GM23338 (cell line): ENCODE measurements around the gene FAM13A. TPM values are rescaled to one million over a fixed set of nuclear protein-coding genes. Genes with fewer than 3 reads are reported as not detected.

Experiments
- ATAC-seq: fragments of 200-7000 bp; cut with Tn5 transposase; 3 replicates; pipeline ENCODE4 v1.9.1; 2020
- DNase-seq: peaks from one replicate; pipeline ENCODE4 v3.0.0-alpha.2; 2015; ENCODE audit warnings: low spot score
- H2AFZ ChIP-seq: fragments of 200-600 bp; sonication (generic); 2 replicates; pipeline ENCODE4 v1.8.0; 2016; ENCODE audit warnings: antibody characterized with exemption, mild to moderate bottlenecking, moderate library complexity
- H3F3A ChIP-seq: fragments of 200-600 bp; sonication (generic); replicated peaks from 2 replicates; pipeline ENCODE4 v1.8.0; 2017; ENCODE audit warnings: antibody characterized with exemption, mixed run types, low read depth
- H3K27ac ChIP-seq: fragments of 200-600 bp; sonication (generic); 2 replicates; pipeline ENCODE4 v1.6.1; 2016; ENCODE audit warnings: low read depth
- H3K27me3 ChIP-seq: fragments of 200-600 bp; sonication (generic); 2 replicates; pipeline ENCODE4 v1.8.0; 2016; ENCODE audit warnings: mild to moderate bottlenecking, mixed run types, moderate library complexity; ENCODE audit not compliant: insufficient read depth
- H3K36me3 ChIP-seq: fragments of 200-600 bp; sonication (generic); 2 replicates; pipeline ENCODE4 v1.8.0; 2016; ENCODE audit warnings: mild to moderate bottlenecking; ENCODE audit not compliant: insufficient read depth
- H3K4me1 ChIP-seq: fragments of 200-600 bp; sonication (generic); 2 replicates; pipeline ENCODE4 v1.8.0; 2016; ENCODE audit warnings: mild to moderate bottlenecking, moderate library complexity; ENCODE audit not compliant: insufficient read depth
- H3K4me2 ChIP-seq: fragments of 200-600 bp; sonication (generic); 2 replicates; pipeline ENCODE4 v1.7.1; 2017; ENCODE audit warnings: mixed run types
- H3K4me3 ChIP-seq: fragments of 200-600 bp; sonication (generic); 2 replicates; pipeline ENCODE4 v1.6.1; 2016; ENCODE audit warnings: mixed run types
- H3K79me2 ChIP-seq: fragments of 200-600 bp; sonication (generic); replicated peaks from 2 replicates; pipeline ENCODE4 v1.8.0; 2017; ENCODE audit warnings: mild to moderate bottlenecking; ENCODE audit not compliant: insufficient read depth
- H3K9me2 ChIP-seq: fragments of 200-600 bp; sonication (generic); 2 replicates; pipeline ENCODE4 v1.8.0; 2017; ENCODE audit not compliant: insufficient read depth
- H4K20me1 ChIP-seq: fragments of 200-600 bp; sonication (generic); replicated peaks from 2 replicates; pipeline ENCODE4 v1.8.0; 2017; ENCODE audit warnings: mild to moderate bottlenecking; ENCODE audit not compliant: insufficient read depth
- H3K27ac Mint-ChIP-seq: 2 replicates; pipeline ENCODE4 v1.8.0; 2020; ENCODE audit warnings: inconsistent platforms, mild to moderate bottlenecking, moderate library complexity, mixed read lengths
- H3K27me3 Mint-ChIP-seq: 3 replicates; pipeline ENCODE4 v1.8.0; 2022; ENCODE audit warnings: low read depth, mild to moderate bottlenecking, moderate library complexity, mixed read lengths, inconsistent platforms; ENCODE audit not compliant: insufficient read depth, poor library complexity
- H3K36me3 Mint-ChIP-seq: 3 replicates; pipeline ENCODE4 v1.8.0; 2021; ENCODE audit warnings: low read depth, mild to moderate bottlenecking, inconsistent platforms, moderate library complexity, mixed read lengths
- H3K4me1 Mint-ChIP-seq: 3 replicates; pipeline ENCODE4 v1.8.0; 2020; ENCODE audit warnings: mild to moderate bottlenecking, inconsistent platforms, mixed read lengths
- H3K4me3 Mint-ChIP-seq: 3 replicates; pipeline ENCODE4 v1.8.0; 2021; ENCODE audit warnings: moderate library complexity, mild to moderate bottlenecking, inconsistent platforms, mixed read lengths
- H3K9me3 Mint-ChIP-seq: 3 replicates; pipeline ENCODE4 v1.8.0; 2020; ENCODE audit warnings: moderate library complexity, mild to moderate bottlenecking, inconsistent platforms, mixed read lengths
- CREB1 ChIP-seq: fragments of 250-450 bp; sonication (Bioruptor Pico); IDR thresholded peaks from 2 replicates; pipeline ENCODE4 v1.5.0; 2020; ENCODE audit warnings: low read depth, mild to moderate bottlenecking, moderate library complexity
- EZH2 ChIP-seq: fragments of 200-600 bp; sonication (generic); IDR thresholded peaks from one replicate; pipeline ENCODE4 v1.8.0; 2017; ENCODE audit warnings: antibody characterized with exemption, mild to moderate bottlenecking, low read depth; ENCODE audit not compliant: unreplicated experiment
- EZH2phosphoT487 ChIP-seq: fragments of 200-600 bp; sonication (generic); IDR thresholded peaks from one replicate; pipeline ENCODE4 v1.8.1; 2018; ENCODE audit warnings: antibody characterized with exemption; ENCODE audit not compliant: unreplicated experiment
- JUNB ChIP-seq: IDR thresholded peaks from one replicate; pipeline ENCODE4 v1.6.1; 2016; ENCODE audit warnings: antibody characterized with exemption; ENCODE audit not compliant: unreplicated experiment
- NANOG ChIP-seq: IDR thresholded peaks from 2 replicates; pipeline ENCODE4 v1.6.1; 2016; ENCODE audit warnings: antibody characterized with exemption, borderline replicate concordance
- STAT1 ChIP-seq: IDR thresholded peaks from one replicate; pipeline ENCODE4 v1.6.1; 2016; ENCODE audit warnings: antibody characterized with exemption; ENCODE audit not compliant: unreplicated experiment
- ZNF114 ChIP-seq: fragments of 250-450 bp; sonication (Bioruptor Pico); IDR thresholded peaks from 2 replicates; pipeline ENCODE4 v1.5.0; 2020; ENCODE audit warnings: mild to moderate bottlenecking, moderate library complexity
- ZNF331 ChIP-seq: fragments of 250-450 bp; sonication (Bioruptor Pico); IDR thresholded peaks from 2 replicates; pipeline ENCODE4 v1.5.0; 2020; ENCODE audit warnings: low read depth, mild to moderate bottlenecking, moderate library complexity
- polyA plus RNA-seq: library from polyadenylated mRNA; unstranded; fragments of >200 nt; fragmentation: Nextera tagmentation; extraction: Ambion mirVana; gene quantifications from 2 replicates; pipeline ENCODE4 v1.2.1, GENCODE V29; 2016
- total RNA-seq: library from RNA; depleted of rRNA; stranded (reverse); fragments of >200 nt; shearing (Covaris generic); gene quantifications from 2 replicates; pipeline ENCODE4 v1.2.3, GENCODE V29; 2014
- TF ChIP-seq, protein P1 (sequence below): fragments of 250-450 bp; sonication (Bioruptor Pico); IDR thresholded peaks from 2 replicates; pipeline ENCODE4 v1.5.0; 2020; ENCODE audit warnings: mild to moderate bottlenecking, moderate library complexity
- TF ChIP-seq, protein P2 (sequence below), 2 experiments: fragments of 200-600 bp in 1 of 2; sonication (generic) in 1 of 2; conservative IDR thresholded peaks; 2 replicates each; pipeline versions ENCODE4 v1.5.1 to v1.6.1; 2016 to 2017; ENCODE audit warnings: antibody characterized with exemption in 2 of 2, low read depth in 2 of 2, mild to moderate bottlenecking in 2 of 2, moderate library complexity in 1 of 2
- TF ChIP-seq, protein P3 (sequence below): IDR thresholded peaks from one replicate; pipeline ENCODE4 v1.6.1; 2018; ENCODE audit warnings: antibody characterized with exemption; ENCODE audit not compliant: unreplicated experiment
- TF ChIP-seq, protein P4 (sequence below): IDR thresholded peaks from 2 replicates; pipeline ENCODE4 v1.6.1; 2016; ENCODE audit warnings: antibody characterized with exemption

Gene FAM13A
- total and polyA plus RNA-seq, 2 experiments from 2014 or later: 13.9 to 28.4 TPM

DNA sequence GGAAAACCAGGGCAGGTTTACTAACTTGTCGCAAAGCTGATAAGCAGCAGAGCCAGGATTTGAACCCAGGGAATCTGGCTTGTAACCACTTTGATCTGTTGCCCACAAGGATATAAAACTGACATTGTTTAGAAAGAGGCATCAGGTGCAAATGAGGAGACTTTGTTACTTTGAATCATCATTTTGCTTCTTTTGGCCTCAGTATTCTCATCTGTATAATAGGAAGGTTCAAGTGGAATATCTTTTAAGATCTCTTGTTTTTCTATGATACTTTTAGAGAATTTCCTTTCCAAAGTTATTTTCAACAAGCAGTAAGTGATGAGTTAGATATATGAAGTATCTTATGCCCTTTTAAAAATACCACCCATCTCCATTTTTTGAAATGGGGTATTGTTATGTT is 301.5 kb downstream of the FAM13A start:
- no peaks in the 10 kb centered on the region for H3K79me2 ChIP-seq
- H4K20me1 ChIP-seq: no peaks in the 10 kb centered on the region
- peaks cover 30% of the 10 kb centered on the region for H3K4me1 Mint-ChIP-seq
- H3F3A ChIP-seq: no peaks in the 10 kb centered on the region
- no peaks in the 10 kb centered on the region for H3K9me3 Mint-ChIP-seq
- DNase-seq (no peak), ATAC-seq (no peak)
- H3K9me2 ChIP-seq: no peaks in the 10 kb centered on the region
- H3K4me1 ChIP-seq: peaks cover 24% of the 10 kb centered on the region
- TF ChIP-seq, protein P1, sequence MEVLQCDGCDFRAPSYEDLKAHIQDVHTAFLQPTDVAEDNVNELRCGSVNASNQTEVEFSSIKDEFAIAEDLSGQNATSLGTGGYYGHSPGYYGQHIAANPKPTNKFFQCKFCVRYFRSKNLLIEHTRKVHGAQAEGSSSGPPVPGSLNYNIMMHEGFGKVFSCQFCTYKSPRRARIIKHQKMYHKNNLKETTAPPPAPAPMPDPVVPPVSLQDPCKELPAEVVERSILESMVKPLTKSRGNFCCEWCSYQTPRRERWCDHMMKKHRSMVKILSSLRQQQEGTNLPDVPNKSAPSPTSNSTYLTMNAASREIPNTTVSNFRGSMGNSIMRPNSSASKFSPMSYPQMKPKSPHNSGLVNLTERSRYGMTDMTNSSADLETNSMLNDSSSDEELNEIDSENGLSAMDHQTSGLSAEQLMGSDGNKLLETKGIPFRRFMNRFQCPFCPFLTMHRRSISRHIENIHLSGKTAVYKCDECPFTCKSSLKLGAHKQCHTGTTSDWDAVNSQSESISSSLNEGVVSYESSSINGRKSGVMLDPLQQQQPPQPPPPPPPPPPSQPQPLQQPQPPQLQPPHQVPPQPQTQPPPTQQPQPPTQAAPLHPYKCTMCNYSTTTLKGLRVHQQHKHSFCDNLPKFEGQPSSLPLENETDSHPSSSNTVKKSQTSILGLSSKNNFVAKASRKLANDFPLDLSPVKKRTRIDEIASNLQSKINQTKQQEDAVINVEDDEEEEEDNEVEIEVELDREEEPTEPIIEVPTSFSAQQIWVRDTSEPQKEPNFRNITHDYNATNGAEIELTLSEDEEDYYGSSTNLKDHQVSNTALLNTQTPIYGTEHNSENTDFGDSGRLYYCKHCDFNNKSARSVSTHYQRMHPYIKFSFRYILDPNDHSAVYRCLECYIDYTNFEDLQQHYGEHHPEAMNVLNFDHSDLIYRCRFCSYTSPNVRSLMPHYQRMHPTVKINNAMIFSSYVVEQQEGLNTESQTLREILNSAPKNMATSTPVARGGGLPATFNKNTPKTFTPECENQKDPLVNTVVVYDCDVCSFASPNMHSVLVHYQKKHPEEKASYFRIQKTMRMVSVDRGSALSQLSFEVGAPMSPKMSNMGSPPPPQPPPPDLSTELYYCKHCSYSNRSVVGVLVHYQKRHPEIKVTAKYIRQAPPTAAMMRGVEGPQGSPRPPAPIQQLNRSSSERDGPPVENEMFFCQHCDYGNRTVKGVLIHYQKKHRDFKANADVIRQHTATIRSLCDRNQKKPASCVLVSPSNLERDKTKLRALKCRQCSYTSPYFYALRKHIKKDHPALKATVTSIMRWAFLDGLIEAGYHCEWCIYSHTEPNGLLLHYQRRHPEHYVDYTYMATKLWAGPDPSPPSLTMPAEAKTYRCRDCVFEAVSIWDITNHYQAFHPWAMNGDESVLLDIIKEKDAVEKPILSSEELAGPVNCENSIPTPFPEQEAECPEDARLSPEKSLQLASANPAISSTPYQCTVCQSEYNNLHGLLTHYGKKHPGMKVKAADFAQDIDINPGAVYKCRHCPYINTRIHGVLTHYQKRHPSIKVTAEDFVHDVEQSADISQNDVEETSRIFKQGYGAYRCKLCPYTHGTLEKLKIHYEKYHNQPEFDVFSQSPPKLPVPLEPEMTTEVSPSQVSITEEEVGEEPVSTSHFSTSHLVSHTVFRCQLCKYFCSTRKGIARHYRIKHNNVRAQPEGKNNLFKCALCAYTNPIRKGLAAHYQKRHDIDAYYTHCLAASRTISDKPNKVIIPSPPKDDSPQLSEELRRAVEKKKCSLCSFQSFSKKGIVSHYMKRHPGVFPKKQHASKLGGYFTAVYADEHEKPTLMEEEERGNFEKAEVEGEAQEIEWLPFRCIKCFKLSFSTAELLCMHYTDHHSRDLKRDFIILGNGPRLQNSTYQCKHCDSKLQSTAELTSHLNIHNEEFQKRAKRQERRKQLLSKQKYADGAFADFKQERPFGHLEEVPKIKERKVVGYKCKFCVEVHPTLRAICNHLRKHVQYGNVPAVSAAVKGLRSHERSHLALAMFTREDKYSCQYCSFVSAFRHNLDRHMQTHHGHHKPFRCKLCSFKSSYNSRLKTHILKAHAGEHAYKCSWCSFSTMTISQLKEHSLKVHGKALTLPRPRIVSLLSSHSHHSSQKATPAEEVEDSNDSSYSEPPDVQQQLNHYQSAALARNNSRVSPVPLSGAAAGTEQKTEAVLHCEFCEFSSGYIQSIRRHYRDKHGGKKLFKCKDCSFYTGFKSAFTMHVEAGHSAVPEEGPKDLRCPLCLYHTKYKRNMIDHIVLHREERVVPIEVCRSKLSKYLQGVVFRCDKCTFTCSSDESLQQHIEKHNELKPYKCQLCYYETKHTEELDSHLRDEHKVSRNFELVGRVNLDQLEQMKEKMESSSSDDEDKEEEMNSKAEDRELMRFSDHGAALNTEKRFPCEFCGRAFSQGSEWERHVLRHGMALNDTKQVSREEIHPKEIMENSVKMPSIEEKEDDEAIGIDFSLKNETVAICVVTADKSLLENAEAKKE: no peak
- TF ChIP-seq EZH2 (no peak), JUNB (no peak), ZNF114 (CRISPR knock-in tag) (no peak), ZNF331 (CRISPR knock-in tag) (no peak), STAT1 (no peak), EZH2phosphoT487 (no peak), CREB1 (no peak), NANOG (no peak)
- TF ChIP-seq, protein P2, sequence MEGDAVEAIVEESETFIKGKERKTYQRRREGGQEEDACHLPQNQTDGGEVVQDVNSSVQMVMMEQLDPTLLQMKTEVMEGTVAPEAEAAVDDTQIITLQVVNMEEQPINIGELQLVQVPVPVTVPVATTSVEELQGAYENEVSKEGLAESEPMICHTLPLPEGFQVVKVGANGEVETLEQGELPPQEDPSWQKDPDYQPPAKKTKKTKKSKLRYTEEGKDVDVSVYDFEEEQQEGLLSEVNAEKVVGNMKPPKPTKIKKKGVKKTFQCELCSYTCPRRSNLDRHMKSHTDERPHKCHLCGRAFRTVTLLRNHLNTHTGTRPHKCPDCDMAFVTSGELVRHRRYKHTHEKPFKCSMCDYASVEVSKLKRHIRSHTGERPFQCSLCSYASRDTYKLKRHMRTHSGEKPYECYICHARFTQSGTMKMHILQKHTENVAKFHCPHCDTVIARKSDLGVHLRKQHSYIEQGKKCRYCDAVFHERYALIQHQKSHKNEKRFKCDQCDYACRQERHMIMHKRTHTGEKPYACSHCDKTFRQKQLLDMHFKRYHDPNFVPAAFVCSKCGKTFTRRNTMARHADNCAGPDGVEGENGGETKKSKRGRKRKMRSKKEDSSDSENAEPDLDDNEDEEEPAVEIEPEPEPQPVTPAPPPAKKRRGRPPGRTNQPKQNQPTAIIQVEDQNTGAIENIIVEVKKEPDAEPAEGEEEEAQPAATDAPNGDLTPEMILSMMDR (conservative IDR thresholded peaks at IDR 0.05; ENCODE audit: low read depth in 2 of 2): no peak
- TF ChIP-seq, protein P3, sequence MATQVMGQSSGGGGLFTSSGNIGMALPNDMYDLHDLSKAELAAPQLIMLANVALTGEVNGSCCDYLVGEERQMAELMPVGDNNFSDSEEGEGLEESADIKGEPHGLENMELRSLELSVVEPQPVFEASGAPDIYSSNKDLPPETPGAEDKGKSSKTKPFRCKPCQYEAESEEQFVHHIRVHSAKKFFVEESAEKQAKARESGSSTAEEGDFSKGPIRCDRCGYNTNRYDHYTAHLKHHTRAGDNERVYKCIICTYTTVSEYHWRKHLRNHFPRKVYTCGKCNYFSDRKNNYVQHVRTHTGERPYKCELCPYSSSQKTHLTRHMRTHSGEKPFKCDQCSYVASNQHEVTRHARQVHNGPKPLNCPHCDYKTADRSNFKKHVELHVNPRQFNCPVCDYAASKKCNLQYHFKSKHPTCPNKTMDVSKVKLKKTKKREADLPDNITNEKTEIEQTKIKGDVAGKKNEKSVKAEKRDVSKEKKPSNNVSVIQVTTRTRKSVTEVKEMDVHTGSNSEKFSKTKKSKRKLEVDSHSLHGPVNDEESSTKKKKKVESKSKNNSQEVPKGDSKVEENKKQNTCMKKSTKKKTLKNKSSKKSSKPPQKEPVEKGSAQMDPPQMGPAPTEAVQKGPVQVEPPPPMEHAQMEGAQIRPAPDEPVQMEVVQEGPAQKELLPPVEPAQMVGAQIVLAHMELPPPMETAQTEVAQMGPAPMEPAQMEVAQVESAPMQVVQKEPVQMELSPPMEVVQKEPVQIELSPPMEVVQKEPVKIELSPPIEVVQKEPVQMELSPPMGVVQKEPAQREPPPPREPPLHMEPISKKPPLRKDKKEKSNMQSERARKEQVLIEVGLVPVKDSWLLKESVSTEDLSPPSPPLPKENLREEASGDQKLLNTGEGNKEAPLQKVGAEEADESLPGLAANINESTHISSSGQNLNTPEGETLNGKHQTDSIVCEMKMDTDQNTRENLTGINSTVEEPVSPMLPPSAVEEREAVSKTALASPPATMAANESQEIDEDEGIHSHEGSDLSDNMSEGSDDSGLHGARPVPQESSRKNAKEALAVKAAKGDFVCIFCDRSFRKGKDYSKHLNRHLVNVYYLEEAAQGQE: no peak
- TF ChIP-seq, protein P4, sequence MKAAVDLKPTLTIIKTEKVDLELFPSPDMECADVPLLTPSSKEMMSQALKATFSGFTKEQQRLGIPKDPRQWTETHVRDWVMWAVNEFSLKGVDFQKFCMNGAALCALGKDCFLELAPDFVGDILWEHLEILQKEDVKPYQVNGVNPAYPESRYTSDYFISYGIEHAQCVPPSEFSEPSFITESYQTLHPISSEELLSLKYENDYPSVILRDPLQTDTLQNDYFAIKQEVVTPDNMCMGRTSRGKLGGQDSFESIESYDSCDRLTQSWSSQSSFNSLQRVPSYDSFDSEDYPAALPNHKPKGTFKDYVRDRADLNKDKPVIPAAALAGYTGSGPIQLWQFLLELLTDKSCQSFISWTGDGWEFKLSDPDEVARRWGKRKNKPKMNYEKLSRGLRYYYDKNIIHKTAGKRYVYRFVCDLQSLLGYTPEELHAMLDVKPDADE: no peak
- H3K27ac Mint-ChIP-seq: no peak overlapping the region
- no peak overlapping the region for H3K27ac ChIP-seq
- no peaks in the 10 kb centered on the region for H3K27me3 ChIP-seq
- H3K4me3 Mint-ChIP-seq: no peak overlapping the region
- H3K36me3 Mint-ChIP-seq: no peaks in the 10 kb centered on the region
- no peaks in the 10 kb centered on the region for H3K36me3 ChIP-seq
- no peak overlapping the region for H3K4me2 ChIP-seq
- no peak overlapping the region for H3K4me3 ChIP-seq
- H2AFZ ChIP-seq: no peak overlapping the region
- H3K27me3 Mint-ChIP-seq: no peaks in the 10 kb centered on the region
